Kidney (tissue), 14 donors: Measurements from ENCODE around the gene RXRB. TPM values are rescaled to one million over a fixed set of nuclear protein-coding genes. Genes with fewer than 3 reads are reported as not detected.

Source experiments
- DNase-seq, 5 donors: peaks; one replicate each; pipeline ENCODE4 v3.0.0-alpha.2; 2013 to 2020
- FAIRE-seq: peaks from 2 replicates; lab custom pipeline; 2012; peaks lifted over from hg19 to GRCh38; lab: Jason Lieb, UNC
- H3K27ac ChIP-seq, 2 donors: one replicate each; pipeline ENCODE4 v1.7.0; 2013; ENCODE audit warnings: low read depth in 2 of 2, low read length in 2 of 2, inconsistent platforms in 1 of 2
- H3K27me3 ChIP-seq: one replicate; pipeline ENCODE4 v1.7.1; 2013; ENCODE audit warnings: low read length, inconsistent platforms; ENCODE audit not compliant: control insufficient read depth, insufficient read depth
- H3K36me3 ChIP-seq, 3 donors: one replicate each; pipeline versions ENCODE4 v1.7.0 to v1.7.1; 2013; ENCODE audit warnings: low read length in 3 of 3, control low read depth in 1 of 3, inconsistent platforms in 1 of 3; ENCODE audit not compliant: insufficient read depth in 3 of 3, control insufficient read depth in 2 of 3
- H3K4me1 ChIP-seq, 3 donors: one replicate each; pipeline versions ENCODE4 v1.7.0 to v1.7.1; 2013; ENCODE audit warnings: low read length in 3 of 3, inconsistent platforms in 1 of 3, low read depth in 1 of 3; ENCODE audit not compliant: control insufficient read depth in 2 of 3, insufficient read depth in 2 of 3
- H3K4me3 ChIP-seq, 3 donors: one replicate each; pipeline versions ENCODE4 v1.7.0 to v1.8.1; 2013; ENCODE audit warnings: low read length in 3 of 3, control low read depth in 1 of 3, inconsistent platforms in 1 of 3
- H3K9ac ChIP-seq, 3 donors: one replicate each; pipeline versions ENCODE4 v1.7.0 to v1.7.1; 2013; ENCODE audit warnings: low read length in 3 of 3, control low read depth in 1 of 3, inconsistent platforms in 1 of 3
- H3K9me3 ChIP-seq, 3 donors: one replicate each; pipeline versions ENCODE4 v1.7.0 to v1.7.1; 2013; ENCODE audit warnings: low read length in 3 of 3, control low read depth in 1 of 3, inconsistent platforms in 1 of 3; ENCODE audit not compliant: control insufficient read depth in 2 of 3, insufficient read depth in 1 of 3
- CTCF ChIP-seq: IDR thresholded peaks from 3 replicates; pipeline ENCODE4 v1.5.1; 2012; ENCODE audit warnings: mild to moderate bottlenecking, moderate library complexity, borderline replicate concordance; ENCODE audit not compliant: insufficient read depth; ENCODE audit errors: extremely low read depth
- intact Hi-C: fragments of 100-400 bp; cut with DNase I; formaldehyde crosslinking; loops from one replicate; pipeline ENCODE4 v1.11.1; 2022
- polyA plus RNA-seq: library from polyadenylated mRNA; stranded (reverse); fragments of 350-450 nt; fragmentation: Illumina TruSeq; extraction: RNeasy Lipid Tissue Mini Kit (QIAGEN cat#74804); gene quantifications from one replicate; pipeline ENCODE4 v1.2.3, GENCODE V29; 2014; ENCODE audit warnings: low read depth, low replicate concordance; ENCODE audit not compliant: insufficient read depth
- total RNA-seq: library from RNA; stranded (reverse); fragmentation: NEBNext Ultra II Directional; extraction: Animal tissue kit (Norgen Biotek cat#: 25700); gene quantifications from one replicate; pipeline ENCODE4 v1.2.1, GENCODE V29; 2021
- donor health status: control.
- donor health status: control.
- donor health status: control.
- donor health status: control.
- donor health status: control.
- donor health status: DM: yes; HTN: yes; CAD: no.
- donor health status: Normal renal cell carcinoma (clear cell type).

Gene RXRB
- total and polyA plus RNA-seq, 2 donors from 2014 or later: 35.7 to 52.2 TPM

GRCh38 chr6:33165581-33166258, 34.7 kb downstream of the RXRB start:
- H3K36me3 ChIP-seq: no peaks in the 10 kb centered on the region
- no peak overlapping the region for H3K9ac ChIP-seq
- H3K4me3 ChIP-seq: no peak overlapping the region
- no peaks in the 10 kb centered on the region for H3K27me3 ChIP-seq
- H3K4me1 ChIP-seq: peaks cover 0 to 4% (median 0%) of the 10 kb centered on the region in 3 donors
- H3K9me3 ChIP-seq: no peaks in the 10 kb centered on the region
- no peak overlapping the region for H3K27ac ChIP-seq
- DNase-seq (no peak), FAIRE-seq (no peak)
- intact Hi-C loops: no loop called here
- TF ChIP-seq CTCF: no peak

- DNase-seq (no peak), FAIRE-seq (no peak)
- Histone ChIP-seq H3K4me1 (peaks cover 0 to 4% (median 0%) of the 10 kb centered on the region in 3 donors), H3K9ac (no peak overlapping the region), H3K27me3 (no peaks in the 10 kb centered on the region), H3K27ac (no peak overlapping the region), H3K36me3 (no peaks in the 10 kb centered on the region), H3K4me3 (no peak overlapping the region), H3K9me3 (no peaks in the 10 kb centered on the region)
- intact Hi-C loops: no loop called here
- no peak for TF ChIP-seq CTCF
Observed at GRCh38 chr6:33164665-33165373, 35.6 kb downstream of the RXRB start.

GRCh38 chr6:33164176-33164575, 36.3 kb downstream of the RXRB start:
- Histone ChIP-seq H3K9me3 (no peaks in the 10 kb centered on the region), H3K9ac (no peak overlapping the region), H3K27me3 (no peaks in the 10 kb centered on the region), H3K4me3 (no peak overlapping the region), H3K36me3 (no peaks in the 10 kb centered on the region), H3K27ac (no peak overlapping the region), H3K4me1 (peaks cover 0 to 4% (median 0%) of the 10 kb centered on the region in 3 donors)
- intact Hi-C loops: no loop called here
- no peak for DNase-seq
- no peak for FAIRE-seq
- TF ChIP-seq CTCF: no peak
